Activated T-cell treated with anti-CD3 and anti-CD28 coated beads for 4 hours (primary cell): Measurements from ENCODE around the gene CPZ.

Experiments
- DNase-seq: peaks from one replicate; pipeline ENCODE4 v3.0.0-alpha.2; 2020

CPZ gene

GRCh38 chr4:8581094-8581861 lies 11.3 kb upstream of the CPZ start:
- no peak for DNase-seq

DNA sequence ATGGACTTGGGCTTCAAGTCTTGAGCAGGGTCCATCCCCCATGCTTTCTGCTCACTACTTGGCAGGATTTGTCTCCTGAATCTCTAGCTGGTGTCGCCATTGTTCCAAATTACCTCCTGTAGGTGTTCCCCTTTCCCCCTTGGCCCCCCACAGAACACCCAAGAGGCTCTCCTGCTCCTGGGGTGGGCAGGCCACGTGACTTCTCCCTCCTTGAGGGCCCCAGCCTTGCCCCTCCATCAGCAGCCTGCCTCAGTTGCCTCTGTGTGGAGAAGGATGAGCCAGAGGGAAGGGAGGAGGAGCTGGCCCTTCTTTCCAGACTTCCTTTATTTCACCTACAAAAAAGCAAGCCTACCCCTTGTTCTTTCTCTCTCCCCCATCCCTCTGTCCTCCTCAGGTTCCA lies 10.5 kb upstream of the CPZ start:
- no peak for DNase-seq

- no peak for DNase-seq
Measured at GRCh38 chr4:8582436-8582835, 10.1 kb upstream of the CPZ start.

GRCh38 chr4:8582941-8583654 lies 9.5 kb upstream of the CPZ start:
- DNase-seq = no peak

GRCh38 chr4:8583655-8584025 lies 8.9 kb upstream of the CPZ start:
- no peak for DNase-seq

- no peak for DNase-seq
Measured at GRCh38 chr4:8585186-8585585, 7.4 kb upstream of the CPZ start.

GRCh38 chr4:8585721-8586212 lies 6.8 kb upstream of the CPZ start:
- no peak for DNase-seq

DNA sequence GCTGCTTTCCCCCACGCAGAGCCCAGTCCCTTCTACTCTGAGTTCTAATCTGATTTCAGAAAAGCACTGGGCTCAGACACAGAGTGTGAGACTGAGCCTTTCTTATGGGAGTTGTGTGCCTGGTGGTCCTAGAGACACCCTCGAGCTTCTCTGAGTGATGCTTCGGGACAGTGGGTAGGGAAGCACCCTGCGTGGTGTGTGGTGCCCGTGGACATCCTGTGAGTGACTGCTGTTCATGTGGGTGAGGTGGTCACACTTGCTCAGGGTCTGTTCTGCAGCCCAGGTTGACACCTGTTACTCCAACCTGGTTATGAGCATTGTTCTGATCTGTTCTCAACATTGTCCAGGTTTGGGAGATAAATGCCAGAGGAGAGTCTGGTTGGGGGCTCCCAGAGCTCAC lies 6.3 kb upstream of the CPZ start:
- no peak for DNase-seq

DNA sequence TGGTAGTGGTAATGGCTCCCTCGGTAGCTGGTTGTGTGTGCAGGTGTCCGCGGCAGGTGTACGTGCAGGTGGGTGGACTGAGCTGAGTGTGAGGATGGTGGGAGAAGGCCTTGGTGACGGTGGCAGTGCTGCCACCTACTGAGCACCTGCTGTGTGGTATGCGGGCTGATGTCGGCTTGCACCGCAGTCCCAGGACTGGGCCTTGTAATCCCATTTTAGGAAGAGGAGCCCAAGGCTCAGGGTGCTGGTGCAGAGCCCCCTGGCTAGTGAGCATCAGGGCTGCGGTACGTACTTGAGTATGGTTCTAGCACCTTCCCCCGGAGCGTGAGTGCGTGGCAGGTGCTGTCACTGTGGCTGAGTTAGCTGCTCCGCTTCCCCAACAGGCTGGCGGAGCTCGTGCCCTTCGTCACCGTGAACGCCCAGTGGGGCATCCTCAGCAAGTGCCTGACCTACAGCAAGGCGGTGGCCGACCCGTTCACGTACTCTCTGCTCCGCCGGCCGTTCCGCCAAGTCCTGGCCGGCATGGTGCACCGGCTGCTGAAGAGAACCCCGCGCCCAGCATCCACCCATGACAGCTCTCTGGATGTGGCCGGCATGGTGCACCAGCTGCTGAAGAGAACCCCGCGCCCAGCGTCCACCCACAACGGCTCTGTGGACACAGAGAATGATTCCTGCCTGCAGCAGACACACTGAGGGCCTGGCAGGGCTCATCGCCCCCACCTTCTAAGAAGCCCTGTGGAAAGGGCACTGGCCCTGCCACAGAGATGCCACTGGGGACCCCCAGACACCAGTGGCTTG lies 5.7 kb upstream of the CPZ start:
- DNase-seq = no peak

DNA sequence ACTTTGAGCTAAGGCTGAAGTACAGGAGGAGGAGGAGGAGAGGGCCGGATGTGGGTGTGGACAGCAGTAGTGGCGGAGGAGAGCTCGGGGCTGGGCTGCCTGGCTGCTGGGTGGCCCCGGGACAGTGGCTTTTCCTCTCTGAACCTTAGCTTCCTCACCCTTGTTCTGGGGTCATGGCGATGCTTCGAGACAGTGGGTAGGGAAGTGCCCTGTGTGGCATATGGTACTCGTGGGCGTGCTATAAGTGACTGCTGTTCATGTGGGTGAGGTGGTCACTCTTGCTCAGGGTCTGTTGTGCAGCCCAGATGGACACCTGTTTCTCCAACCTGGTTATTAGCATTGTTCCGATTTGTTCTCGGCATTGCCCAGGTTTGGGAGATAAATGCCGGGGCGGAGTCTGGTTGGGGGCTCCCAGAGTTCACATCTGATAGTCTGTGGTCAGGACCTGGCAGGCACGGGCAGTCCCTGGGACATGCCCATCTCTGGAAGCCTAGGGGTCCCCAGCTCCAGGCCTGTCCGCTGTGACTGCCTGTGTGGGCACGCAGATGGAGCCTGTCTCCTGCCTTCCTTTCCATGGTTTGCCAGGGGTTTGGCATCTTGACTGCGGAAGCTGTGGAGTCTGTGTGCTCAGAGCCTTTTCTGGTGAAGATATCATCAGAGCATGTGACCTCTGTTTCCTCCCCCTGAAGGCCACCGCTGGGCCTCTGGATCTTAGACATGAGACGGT lies 4.9 kb upstream of the CPZ start:
- DNase-seq = no peak

DNA sequence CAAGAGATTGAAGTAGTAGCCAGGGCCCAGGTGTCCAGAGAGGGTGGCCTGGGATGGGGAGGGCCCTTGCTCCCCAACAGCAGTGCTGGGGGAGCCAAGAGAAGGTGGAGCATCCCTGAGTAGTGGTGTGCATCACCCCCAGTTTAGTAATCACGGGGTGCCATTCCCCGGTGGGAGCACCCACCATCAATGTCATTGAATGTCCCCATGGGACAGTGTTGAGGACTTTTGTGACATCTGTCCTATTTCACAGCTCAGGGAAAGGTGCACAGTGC lies 4.4 kb upstream of the CPZ start:
- DNase-seq = no peak

DNA sequence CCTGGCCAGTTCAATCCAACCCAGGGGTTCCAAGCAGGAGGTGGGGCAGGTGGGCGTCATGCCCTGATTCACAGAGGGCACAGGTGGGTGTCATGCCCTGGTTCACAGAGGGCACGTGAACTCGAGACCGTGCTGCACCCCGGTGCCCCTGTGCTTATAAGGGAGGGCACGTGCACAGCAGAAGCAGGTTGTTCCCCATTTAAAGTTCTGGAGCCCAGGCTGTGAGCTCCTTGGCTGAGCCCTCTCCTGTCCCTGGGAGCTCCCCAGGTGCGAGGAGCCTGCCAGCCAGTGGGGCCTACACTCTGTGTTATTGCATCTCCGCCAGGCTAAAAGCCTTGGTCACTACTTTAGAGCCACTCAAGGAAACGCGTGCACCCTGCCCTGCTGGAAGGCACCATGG lies 3.2 kb upstream of the CPZ start:
- no peak for DNase-seq

DNA sequence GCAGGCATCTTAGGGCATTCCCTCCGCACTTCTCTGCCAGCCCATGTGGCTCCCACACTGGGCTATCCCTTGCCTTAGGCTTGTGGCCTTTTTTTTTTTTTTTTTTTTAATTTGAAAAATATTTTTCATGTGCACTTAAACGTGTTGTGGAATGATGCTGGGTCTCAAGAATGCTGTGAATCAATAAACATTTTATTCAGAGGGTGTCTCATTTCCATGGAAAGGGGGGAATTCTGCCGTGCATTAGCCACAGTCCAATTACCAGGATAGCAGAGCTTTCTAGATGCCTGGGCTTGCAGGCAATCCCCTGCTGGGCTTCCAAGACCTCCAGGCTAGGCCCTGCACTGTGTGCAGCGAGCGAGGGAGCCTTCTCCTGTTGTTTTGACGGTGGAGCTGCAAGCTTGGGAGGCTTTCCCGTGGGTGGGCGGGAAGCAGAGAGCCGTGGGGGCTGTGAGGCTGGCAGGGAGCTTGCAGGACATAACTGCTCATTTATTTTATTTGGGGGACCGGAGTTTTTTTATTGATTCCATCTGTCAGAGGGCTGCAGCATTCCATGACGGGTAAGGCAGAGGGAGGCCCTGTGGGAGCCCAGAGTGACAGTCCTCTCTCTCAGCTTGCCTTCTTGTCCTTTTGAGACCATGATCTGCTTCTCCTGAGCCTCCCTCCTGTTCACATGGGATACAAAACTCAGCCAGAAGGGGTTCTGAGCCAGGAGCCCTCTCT lies 2.6 kb upstream of the CPZ start:
- DNase-seq = no peak

DNA sequence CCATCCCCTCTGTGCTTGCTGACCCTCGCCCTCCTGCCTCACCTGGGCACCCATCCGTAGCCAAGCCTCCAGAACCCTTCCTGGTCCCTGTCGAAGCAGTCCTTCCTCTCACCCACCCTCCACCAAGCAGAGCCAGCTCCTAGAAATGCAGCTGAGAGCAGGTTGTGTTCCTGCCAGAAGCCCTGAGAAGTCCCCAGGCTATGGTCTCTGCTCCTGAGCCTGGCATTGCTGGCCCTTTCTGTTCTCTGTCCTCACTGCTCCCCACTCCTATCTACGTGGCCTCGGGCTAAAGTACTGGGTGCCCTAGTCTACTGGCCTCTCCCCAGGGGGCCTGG lies 2.1 kb upstream of the CPZ start:
- no peak for DNase-seq

- DNase-seq = no peak
Measured at GRCh38 chr4:8591114-8591513, 1.5 kb upstream of the CPZ start.

DNA sequence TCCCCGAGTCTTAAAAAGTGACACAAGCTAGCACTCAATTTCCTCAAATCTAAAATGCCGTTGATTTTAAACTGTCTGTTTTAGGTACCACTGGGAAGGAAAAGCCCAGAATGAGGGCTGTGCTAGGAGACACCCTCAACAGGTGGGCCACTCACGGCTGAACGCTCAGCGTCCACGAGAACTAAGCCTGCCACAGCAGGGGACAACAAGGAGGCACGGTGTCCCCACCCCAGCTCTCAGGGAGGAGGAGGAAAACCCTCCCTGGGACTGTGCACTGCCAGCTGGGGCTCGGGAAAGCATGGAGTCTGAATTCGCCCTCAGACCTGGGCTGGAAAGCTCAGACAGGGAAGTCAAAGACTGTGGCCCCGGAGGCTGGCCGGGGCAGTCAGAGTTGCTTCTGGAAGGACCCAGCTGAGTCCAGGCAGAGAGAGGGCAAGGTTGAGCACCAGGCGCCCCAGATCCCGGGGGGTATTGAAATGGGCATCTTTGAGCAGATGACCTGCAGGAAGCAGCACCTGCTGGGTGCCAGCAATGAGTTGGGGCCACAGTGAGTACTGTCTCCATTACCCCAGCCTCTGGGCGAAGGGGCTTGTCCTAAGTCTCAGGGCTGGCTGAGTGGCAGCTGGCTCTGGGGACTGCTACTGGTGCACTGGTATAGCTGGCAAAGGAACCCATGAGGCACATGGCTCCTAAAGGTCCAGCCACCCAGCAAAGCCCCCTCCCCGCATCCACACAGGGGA lies 769 bp upstream of the CPZ start:
- DNase-seq = no peak

DNA sequence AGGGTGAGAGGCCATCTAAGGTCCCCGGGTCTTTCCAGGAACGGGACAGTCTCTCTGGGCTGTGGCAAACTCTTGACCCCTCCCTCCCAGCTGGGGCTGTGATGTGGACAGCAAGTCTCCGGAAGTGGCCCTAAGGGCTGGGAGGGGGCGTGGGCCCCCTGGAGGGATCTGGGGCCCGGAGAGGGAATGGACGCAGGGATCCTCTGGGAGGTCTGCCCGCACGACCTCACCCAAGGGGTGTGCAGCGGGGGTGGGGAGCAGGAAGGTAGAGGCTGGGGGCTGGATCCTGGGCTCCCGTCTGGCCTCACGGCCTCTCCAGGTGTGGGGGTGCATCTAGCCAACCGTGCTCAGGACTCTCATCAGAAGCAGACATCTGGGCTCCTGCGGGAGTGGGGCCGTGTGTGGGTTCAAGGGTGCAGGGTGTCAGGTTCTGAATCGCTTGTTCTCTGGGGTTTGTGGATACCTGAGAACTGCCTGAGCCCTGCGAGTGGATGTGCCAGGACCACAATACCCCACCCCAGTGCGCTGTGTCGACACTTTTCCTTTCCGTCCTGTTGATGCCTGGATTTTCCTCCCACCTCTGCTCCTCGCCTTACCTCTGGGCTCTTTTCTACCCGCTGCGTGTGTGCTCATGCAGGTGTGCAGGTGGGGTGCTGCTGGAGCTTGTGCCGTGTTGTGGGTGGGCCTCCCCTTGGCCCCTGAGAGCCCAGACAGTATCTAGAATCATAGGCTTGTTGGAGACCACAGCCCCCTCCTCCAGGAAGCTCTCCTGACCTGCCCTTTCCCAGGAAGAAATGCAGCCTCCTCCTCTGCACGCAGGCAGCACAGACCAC lies 915 bp downstream of the CPZ start:
- DNase-seq = no peak

DNA sequence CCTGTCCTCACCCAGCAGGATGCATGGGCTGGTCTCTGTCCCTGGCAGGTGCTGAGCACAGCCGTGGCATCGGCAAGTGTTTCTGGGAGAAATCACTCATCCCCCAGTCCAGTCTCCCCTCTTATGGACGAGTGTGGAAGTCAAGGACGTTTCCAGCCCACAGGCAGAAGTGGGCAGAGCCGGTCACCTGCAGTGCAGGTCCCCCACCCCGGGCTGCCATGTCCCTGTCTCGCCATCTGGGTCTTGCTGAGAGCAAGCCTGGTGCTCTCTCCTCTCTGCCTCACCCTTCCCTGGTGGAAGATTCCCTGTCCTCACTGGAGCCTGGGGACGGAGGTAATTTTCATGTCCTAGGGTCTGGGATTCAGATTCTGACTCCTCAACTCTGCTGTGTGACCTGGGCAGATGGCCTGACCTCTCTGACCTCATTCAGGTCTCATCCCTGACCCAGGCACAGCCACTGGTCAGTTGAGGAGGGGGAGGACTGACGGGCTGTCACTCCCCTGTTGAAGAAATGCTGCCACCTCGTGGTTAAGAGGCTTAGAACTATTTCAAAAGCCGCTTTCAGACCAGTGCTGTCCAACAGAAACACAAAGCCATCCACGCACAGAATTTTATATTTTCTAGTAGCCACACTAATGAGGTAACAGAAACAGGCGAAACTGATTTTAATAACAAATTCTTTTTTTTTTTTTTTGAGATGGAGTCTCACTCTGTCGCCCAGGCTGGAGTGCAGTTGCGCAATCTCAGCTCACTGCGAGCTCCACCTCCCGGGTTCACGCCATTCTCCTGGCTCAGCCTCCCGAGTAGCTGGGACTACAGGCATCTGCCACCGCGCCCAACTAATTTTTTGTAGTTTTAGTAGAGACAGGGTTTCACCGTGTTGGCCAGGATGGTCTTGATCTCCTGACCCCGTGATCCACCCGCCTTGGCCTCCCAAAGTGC lies 1.8 kb downstream of the CPZ start:
- DNase-seq = no peak

DNA sequence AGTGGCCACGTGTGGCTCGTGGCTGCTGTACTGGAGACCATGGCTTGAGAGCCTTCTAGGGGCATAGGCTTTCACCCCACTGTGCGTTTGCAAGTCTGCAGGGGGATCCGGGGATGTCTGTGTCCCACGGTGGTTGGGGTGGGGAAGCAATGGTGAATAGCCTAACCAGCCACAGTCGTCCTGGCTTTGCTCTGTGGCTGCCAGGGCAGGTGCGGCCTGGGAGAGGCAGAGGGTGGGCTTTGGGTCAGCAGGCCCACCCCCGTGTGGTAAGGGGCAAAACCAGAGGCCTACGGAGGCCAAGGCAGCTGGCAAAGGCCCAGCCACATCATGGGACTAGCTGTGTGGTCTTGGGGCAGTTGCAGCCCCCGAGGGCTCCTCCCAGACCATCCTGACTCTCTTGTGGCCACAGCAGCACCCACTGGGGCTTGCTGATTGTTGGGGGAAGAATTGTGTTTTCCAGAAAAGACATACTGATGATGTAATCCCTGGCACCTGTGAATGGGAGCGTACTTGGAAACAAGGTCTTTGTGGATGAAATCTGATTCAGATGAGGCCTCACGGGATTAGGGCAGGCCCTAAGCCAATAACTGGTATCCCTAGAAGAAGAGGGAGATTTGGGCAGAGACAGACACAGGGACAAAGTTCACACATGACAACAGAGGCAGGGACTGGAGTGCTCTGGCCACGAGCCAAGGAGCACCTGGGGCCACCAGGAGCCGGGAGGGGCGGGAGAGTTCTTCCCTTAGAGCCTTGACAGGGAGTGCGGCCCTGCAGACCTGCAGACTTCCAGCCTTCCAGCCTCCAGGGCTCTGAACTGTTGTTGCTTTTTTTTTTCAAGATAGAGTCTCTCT lies 2.9 kb downstream of the CPZ start:
- no peak for DNase-seq
